Inferior parietal cortex (tissue), 1 donor: ENCODE measurements around the gene S100G.
"Not testable (repeated sequence)": the region's sequence is repeated elsewhere in the genome, so short reads cannot be mapped to it uniquely, and the experiment has no call there.

Experiments used
- DNase-seq: peaks from one replicate; pipeline ENCODE4 v3.0.0-alpha.2; 2016; ENCODE audit errors: extremely low spot score

The S100G gene, protein sequence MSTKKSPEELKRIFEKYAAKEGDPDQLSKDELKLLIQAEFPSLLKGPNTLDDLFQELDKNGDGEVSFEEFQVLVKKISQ

DNA sequence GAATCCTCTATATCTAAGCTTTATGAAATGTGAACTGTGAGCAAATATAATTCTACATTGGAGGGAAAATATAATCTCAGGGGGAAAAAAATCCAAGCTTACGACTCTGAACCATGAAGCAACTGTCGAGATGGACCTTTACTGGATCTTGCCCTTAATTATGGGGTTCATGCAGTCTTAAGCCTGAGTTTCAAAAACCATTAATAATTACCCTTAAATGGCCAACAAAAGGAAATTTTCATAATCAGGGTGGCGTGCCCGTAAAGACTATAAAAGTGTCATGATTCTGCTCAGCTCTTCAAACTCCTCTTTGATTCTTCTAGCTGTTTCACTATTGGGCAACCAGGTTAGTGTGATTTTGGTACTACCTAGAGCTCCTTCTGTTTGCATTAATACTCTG is at the start of gene S100G:
Gene S100G (plus strand): TSS at position 301 of the 400 bp plus-strand sequence. CDS start 849 bp downstream, outside the sequence.
- DNase-seq = no peak

DNA sequence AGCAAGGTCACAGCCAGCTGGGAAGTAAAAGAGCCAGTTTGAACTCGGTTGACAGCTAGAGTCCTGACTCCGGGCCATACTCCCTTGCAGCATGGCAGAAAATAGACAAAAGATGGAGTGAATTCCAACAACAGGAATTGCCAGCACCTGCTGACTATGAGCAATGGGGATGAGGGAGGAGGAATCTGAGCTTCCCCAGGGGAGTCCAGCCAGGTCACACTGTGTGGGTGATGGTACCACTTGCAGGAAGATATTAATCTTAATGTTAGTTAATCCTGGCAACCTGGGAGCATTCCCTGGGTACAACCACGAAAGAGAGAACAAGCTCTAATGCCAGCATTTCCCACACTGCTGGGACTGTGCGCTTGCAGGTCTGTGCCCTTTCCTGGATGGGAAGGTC is 48.1 kb upstream of the S100G start:
- no peak for DNase-seq

DNA sequence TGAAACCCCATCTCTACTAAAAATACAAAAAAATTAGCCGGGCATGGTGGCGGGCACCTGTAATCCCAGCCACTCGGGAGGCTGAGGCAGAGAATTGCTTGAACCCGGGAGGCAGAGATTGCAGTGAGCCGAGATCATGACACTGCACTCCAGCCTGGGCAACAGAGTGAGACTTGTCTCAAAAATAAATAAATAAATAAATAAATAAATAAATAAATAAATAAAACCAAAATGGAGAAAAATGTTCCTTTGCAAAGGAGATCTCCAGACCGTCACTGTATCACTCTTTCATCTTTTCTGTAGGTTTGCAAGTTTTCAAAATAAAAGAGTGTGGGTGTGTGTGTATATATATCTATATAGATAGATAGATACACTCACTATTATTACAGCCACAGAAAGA is 46.7 kb upstream of the S100G start:
- DNase-seq = not testable (repeated sequence)

DNA sequence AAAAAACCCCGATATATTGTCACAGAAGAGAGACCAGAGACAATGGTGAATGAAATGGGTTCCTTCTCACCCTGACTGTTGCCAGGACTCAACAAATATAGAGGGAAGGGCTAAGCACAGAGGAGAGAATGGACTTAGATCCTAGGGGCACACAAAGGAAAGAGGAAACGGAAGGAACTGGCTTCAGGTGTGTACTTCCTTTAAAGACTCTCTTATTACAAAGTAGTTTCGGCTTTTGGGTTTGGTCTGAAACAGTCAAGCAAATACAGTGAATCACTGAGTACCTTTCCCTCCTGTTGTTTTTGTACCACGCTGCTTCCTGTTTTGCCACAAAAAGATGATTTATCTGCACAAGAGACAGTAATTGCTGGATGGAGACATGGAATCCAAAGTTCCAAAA is 46.1 kb upstream of the S100G start:
- no peak for DNase-seq

DNA sequence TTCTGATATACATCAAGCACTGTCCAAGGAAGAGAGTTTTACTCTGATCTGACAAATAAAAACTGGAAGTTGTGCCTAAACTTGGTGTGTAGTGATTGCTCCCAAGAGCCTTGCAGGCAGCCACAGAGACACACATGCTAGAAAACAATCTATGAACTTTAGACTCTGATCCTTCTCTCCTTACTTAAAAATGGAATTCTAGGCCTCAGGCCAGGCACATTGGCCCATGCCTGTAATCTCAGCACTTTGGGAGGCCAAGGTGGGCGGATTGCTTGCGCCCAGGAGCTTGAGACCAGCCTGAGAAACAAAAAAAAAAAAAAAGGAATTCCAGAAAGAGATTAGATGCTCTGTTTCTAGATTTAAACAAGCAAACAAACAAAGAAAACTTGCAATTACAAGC is 45.6 kb upstream of the S100G start:
- DNase-seq = no peak

DNA sequence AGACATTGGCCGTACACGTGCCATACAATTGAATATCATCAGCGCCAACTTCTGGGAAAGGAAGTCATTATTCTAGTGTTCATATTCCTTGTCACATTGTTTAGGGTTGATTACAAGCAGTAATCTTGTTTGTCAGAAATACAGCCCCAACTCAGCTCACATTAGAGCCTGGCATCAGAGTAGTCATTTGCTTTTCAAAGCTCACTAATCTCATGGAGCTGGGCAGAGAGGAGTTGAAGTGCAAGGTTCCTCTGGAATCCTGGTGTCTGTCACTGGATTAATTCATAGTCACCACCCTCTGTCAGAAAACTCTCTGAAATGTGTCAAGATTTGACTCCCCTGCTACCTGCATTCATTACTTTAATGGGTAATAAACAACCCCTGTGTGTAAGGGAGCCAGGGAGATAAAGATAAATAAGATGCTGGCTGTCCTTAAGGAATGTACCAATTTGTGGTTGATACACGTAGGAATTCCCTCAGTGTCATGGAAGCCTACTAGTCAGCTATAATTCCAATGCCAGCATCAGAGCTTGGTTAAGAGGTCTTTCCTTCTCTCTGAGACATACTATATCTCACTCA is 43.7 kb upstream of the S100G start:
- no peak for DNase-seq

DNA sequence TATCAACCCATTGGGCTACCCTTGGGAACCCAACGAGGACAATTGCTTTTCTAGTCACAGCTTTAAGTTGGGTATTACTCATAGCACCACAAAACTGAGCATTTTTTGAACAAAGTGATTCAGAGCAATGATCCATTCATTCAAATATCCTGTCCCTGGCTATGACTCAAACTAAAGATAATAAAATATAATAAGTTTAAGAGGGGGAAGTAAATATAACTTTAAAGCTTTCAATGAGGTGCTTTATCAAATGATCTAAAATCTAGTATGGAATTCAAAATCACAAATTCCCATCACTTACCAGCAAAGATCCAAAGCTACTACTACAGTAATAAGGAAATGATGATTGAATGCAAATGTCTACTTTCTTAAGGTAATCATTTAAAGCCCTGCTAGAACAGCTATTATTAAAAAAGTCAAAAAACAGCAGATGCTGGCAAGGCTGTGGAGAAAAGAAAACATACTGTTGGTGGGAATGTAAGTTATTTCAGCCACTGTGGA is 39.8 kb upstream of the S100G start:
- no peak for DNase-seq

DNA sequence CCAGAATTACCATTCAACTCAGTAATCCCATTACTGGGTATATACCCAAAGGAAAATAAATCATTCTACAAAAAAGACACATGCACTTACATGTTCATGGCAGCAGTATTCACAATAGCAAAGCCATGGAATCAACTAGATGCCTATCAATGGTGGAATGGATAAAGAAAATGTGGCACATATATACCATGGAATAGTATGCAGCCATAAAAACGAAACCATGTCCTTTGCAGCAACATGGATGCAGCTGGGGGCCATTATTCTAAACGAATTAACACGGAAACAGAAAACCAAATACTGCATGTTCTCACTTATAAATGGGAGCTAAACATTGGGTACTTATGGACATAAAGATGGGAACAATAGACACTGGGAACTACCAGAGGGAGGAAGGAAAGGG is 39.3 kb upstream of the S100G start:
- not testable (repeated sequence) for DNase-seq

DNA sequence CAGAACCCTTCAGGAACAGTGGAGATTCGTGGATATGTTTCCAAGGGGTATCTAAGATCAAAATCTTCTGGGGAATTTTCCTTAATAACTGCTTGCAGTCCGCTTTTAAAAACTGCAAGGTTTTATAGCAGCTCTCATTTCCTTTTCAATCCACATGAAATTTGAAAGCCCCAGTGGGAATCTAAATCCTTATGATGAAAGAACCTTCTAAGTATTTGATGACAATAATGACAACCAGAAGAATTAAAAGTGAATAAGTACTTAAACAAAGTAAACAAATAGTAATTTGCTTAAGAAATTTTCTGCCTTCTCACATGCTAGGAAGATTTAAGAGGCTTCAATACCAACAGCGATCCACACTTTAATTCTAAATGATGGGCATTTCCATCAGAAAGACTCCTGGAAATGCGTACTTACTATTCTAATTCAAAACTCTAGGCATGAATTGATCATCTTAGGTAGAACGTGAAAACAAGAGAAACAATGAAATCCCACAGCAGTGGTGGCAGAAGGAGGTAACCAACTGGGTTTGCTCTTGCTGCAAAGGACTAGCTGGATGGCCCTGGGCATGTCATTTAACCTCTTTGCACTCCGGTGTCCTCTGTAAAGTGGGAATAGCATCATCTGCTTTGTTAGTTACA is 37.6 kb upstream of the S100G start:
- DNase-seq = no peak

DNA sequence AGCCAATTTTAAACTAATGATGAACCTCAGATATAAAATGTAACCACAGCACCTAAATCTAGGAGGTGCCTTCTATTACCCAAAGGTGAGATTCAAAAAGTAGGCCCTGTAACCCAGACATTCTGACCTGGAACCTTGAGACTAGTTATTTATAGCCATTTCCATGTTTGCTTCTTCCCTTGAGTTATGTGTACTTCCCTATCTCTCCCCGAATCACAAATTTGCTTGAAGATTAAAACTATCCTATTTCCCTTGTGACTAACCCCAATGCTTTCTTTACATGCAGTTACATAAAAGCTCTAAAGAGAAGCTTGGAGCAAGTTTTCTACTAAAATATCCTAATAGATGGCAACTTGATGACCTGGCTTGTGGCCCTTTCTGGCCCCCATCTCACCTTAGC is 32.6 kb upstream of the S100G start:
- DNase-seq = no peak

DNA sequence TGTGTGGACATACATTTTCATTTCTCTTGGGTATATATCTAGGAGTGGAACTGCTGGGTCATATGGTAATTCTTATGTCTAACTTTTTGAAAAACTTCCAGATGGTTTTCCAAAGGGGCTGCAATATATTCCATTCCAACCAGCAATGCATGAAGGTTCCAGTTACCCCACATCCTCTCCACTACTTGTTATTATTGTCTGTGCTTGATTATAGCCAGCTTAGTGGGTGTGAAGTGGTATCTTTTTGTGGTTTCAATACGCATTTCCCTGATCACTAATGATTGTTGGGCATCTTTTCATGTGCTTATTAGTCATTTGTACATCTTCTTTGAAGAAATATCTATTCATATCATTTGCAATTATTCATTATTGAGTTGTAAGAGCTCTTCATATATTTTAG is 31.5 kb upstream of the S100G start:
- DNase-seq = no peak

DNA sequence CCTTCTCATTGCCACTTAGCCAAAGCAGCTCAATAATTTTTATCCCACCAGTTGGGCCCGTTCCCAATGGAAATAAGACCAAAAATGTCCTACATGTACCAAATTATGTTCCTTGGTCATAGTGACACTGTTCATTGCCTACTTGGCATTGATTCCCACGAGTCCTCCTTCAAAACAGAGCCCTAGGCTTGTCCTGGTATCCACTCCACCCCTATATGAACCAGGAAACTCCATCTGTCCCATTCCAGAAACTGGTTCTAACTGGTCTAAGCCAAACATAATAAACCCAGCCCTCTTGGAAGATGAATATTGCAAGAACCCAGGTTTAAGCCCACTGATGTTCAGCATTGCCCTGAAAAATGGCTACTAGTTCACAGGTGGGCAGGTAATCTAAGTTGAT is 30.9 kb upstream of the S100G start:
- no peak for DNase-seq

DNA sequence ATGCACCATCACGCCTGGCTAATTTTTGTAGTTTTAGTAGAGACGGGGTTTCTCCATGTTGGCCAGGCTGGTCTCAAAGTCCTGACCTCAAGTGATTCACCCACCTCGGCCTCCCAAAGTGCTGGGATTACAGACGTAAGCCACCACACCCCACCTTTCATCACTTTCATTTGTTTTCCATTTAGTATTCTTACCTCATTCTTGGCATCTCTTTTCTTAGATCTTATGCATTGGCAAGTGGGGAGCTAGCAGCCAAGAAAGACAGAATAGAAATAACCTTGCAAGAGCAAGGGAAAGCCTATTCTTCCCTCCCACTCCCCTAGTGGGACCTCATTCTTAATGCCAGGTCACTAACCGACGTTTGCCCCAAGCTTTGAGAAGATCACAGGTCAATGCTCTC is 21.4 kb upstream of the S100G start:
- DNase-seq = not testable (repeated sequence)

DNA sequence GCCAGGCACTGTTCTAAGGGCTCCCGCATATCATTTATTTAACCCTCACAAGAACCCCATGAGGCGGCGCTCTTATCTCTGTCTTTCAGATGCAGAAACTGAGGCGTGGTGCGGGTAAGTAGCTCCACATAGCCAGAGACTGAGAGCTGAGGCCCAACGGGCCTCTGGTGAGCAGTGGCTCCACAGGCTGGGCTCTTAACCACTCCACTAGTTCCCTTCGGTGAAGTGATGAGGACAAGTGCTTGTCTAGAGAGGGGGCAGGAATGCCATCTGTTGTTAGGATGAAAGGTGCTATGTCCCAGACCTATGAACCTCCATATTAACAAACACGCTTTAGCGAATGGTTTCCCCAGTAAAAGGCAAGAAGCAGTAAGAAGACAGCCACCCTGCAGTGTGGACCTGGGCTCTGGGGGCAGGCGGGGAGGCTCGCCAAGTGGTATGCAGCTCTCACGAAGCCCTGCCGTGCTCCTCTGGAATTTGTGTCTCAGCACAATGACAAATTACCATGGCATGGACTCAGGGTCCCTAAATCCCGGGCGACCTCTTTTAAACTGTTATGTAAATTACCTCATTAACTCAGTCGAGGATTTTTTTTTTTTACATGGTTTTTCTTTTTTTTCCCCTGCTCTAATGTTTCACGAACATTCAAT is 20.9 kb upstream of the S100G start:
- DNase-seq = no peak

DNA sequence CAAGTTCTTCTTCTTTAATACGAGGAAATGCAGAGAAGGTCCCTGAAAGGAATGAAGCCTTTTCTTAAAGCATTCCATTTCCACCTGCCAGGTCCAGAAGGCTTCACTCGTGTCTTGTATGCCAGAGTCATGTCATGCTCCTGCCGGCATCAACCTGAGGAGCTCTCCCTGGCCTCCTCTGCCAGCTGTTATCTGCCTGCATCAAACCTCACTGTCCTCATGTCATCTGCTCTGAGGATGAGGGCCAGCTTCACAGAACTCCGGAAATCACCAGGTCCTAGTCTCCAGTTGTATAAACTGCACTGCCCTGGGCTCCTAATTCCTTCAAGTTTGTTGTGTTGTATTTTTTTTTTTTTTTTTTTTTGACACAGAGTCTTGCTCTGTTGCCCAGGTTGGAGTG is 20.0 kb upstream of the S100G start:
- no peak for DNase-seq

DNA sequence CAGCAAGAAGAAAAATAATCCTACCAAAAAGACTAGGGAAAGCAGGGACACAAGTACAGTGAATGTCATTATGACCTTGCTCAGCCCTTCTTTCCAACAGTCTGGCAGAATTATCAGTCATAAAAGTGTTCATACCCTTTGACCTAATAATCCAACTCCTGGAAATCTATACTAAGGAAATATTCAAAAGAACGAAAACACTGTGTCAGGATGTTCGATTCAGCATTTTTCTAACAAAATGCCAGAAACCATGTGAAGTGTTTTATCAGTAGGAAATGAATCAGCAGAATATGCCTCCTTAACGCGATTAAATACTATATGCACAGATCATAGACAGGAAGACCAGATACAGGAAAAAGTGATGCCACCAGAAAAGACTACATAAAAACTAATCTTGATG is 16.2 kb upstream of the S100G start:
- no peak for DNase-seq

DNA sequence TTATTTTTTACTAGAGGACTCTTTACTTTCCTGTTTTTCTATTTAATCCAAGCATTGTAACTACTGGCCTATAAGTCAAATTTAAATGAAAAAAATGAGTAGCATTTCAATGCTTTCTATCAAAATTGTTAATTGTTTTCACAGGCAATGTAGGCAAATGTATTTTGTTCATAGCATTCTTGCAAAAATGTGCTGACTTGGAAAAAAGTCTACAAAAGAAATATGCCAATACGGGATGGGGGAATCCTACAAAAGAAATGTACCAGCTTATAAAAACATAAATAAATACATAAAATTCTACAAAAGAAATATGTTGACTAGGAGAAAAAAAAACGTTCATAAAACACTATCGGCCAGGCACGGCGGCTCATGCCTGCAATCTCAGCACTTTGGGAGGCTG is 14.9 kb upstream of the S100G start:
- no peak for DNase-seq

DNA sequence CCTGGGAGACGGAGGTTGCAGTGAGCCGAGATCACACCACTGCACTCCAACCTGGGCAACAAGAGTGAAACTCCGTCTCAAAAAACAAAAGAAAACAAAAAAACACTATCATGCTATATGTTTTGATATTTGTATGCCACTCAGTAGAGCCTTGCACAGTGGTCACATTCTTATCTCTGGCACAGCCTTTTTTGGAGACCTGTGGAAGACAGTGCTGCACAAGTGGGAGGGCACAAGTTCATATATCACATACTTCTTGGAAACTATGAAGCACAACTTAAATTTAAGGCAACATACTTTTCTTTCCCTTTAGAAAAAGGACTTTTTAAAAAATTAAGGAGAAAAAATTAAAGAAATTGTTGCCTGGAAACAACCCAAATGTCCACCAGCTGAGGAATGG is 14.4 kb upstream of the S100G start:
- no peak for DNase-seq

DNA sequence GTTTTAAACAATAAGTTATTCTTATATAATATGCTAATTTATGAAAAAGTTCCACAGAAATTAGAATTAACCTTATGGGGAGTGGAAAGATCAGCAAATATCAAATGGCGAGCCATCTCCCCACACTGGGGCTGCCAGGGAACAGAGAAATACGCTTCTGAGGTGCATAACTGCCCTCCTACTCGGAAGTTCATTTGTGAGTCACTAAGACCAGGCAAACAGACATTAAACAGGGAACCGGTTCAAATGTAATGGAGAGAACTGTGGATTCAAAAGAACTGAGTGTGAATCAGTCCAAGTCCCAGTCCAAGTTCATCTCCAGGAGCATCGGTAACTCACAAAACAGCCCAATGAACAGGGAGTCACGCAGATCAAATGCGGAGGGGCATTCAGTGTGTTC is 11.4 kb upstream of the S100G start:
- DNase-seq = no peak

DNA sequence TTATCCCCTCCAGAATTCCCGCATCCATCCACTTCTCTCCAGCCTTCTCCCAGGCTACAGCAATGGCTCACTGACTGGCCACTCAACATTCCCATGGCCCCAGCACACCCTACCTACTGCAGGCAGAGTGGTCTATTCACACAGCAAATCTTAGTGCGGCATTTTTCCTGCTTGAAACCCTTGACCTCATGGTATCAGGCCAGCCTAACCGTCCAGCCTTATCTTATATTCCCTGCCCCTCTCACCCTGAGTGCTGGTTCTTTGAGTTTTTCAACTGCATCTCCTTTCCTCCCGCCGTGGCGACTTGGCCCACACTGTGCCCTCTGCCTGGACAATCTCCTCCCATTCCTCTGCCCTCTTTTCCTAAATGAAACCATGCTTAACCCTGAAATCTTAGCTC is 10.0 kb upstream of the S100G start:
- DNase-seq = no peak

DNA sequence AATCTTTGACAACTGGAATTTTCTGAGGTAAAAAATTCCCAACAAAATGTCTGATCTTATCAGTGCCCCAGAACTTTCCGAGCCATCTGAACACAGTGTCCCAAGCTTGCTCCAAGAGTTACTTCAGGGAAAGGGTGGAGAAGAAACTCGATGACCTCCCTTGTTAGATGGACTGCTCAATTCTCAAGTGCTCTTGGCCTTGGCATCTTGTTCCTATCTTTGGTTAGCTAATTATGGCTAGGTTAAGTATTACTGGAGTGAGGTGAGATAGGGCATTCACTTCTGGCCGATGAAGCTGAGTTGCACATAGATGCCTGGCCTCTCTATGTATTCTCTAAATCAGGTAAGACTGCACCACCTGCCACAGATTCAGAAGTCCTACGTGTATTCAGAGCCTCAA is 9.1 kb upstream of the S100G start:
- DNase-seq = no peak

DNA sequence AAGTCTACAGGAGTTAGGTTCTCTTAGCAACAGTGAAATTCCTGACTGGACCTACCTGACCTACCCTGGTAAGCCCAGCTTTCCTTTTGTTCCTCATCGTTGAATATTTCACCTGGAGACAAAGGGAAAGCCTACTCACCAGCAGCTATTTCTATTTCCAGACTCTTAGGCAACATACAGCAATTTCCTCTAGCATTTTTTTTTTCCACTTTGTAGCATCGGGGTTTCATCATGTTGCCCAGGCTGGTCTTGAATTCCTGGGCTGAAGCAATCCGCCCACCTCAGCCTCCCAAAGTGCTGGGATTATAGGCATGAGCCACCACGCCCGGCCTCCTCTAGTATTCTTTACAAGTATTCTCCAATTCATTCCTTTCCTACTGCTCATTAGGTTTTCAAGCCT is 6.8 kb upstream of the S100G start:
- DNase-seq = no peak
